Psoas muscle (tissue), 8 donors: ENCODE data around the gene PRUNE2. TPM values are rescaled to one million over a fixed set of nuclear protein-coding genes. Genes with fewer than 3 reads are reported as not detected.

ENCODE experiments used
- ATAC-seq, 4 donors: fragments of 200-7000 bp; cut with Tn5 transposase; one replicate each; pipeline ENCODE4 v1.9.1; 2020; ENCODE audit warnings: moderate library complexity in 3 of 4, mild to moderate bottlenecking in 2 of 4
- DNase-seq, 2 donors: peaks; one replicate each; pipeline ENCODE4 v3.0.0-alpha.2; 2020
- H3K27ac ChIP-seq: fragments of 200-600 bp; one replicate; pipeline ENCODE4 v1.8.0; 2022
- H3K27me3 ChIP-seq, 3 donors: fragments of 200-600 bp in 1 of 3; one replicate each; pipeline versions ENCODE4 v1.6.1 to v1.8.0; 2013 to 2022; ENCODE audit warnings: low read length in 2 of 3, mild to moderate bottlenecking in 2 of 3, moderate library complexity in 1 of 3; ENCODE audit not compliant: insufficient read depth in 3 of 3
- H3K36me3 ChIP-seq, 2 donors: fragments of 200-600 bp in 1 of 2; one replicate each; pipeline versions ENCODE4 v1.6.1 to v1.8.0; 2013 to 2022; ENCODE audit warnings: low read depth in 1 of 2, mild to moderate bottlenecking in 1 of 2, moderate library complexity in 1 of 2; ENCODE audit not compliant: insufficient read depth in 1 of 2
- H3K4me1 ChIP-seq: fragments of 200-600 bp; one replicate; pipeline ENCODE4 v1.8.0; 2022
- H3K4me3 ChIP-seq: fragments of 200-600 bp; one replicate; pipeline ENCODE4 v1.8.0; 2022; ENCODE audit warnings: mild to moderate bottlenecking
- H3K9me3 ChIP-seq: fragments of 200-600 bp; one replicate; pipeline ENCODE4 v1.8.0; 2022
- WGBS, 3 donors: extraction: QIAGEN DNeasy Blood & Tissue Kit; methylation state at CpG; one replicate each; pipeline versions ENCODE4 v1.1.6 to v1.1.7; 2013; 5-methylcytosine and 5-hydroxymethylcytosine counted together
- intact Hi-C, 2 donors: fragments of 100-400 bp; cut with DNase I; formaldehyde crosslinking; loops; one replicate each; pipeline versions ENCODE4 v1.11.0 to v1.14.2; 2022
- polyA plus RNA-seq, 3 donors: library from polyadenylated mRNA; stranded (reverse); fragments of 200-250 nt; gene quantifications; one replicate each; pipeline ENCODE4 v1.2.3, GENCODE V29; 2013
- total RNA-seq, 4 donors: library from RNA; stranded (reverse); fragmentation: NEBNext Ultra II Directional in 2 of 4; extraction: Animal tissue kit (Norgen Biotek cat#: 25700) in 2 of 4; gene quantifications; one replicate each; pipeline versions ENCODE4 v1.2.1 to v1.2.4, GENCODE V29; 2021 to 2023
- TF ChIP-seq, protein P1 (sequence below): fragments of 200-600 bp; IDR thresholded peaks from one replicate; pipeline ENCODE4 v1.8.0; 2022; ENCODE audit warnings: antibody characterized with exemption
- donor health status: healthy with polysubstance abuse.
- donor health status: DM: no; HTN: no; CAD: no; lungs with moderate emphysema.
- donor health status: Bipolar disorder and iron deficiency.
- donor health status: healthy.
- donor health status: DM: yes; HTN: yes; CAD: no.
- donor health status: DM: no; HTN: no; CAD: no.
- donor health status: DM: no; HTN: no; CAD: no.
- donor health status: DM: yes; HTN: yes; CAD: no.

The PRUNE2 gene
- total and polyA plus RNA-seq, 7 donors = 1.2 to 79.9 (median 3.6) TPM

DNA sequence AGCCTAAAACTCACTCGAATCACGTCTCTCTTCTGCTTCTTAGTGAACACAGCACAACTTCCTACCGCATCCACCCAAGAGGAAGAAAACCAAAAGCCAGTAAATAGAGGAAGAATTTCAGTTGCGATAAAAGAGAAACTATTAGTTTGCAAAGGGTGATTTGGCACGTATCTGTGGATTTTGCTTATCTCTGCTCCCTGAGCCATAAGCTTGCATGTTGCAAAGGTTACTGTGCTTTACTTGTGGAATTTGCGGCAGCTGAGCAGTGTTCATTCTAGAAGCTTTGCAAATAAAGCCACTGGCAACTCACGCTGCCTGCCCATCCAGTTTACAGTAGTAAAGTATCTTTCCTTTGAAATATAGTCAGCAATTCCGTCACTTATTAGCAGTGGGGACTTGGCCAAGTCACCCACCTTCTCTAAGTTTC, 290.7 kb downstream of the PRUNE2 start:
- H3K4me1 ChIP-seq = no peaks in the 10 kb centered on the region
- ATAC-seq (no peak), DNase-seq (no peak)
- TF ChIP-seq, protein P1, sequence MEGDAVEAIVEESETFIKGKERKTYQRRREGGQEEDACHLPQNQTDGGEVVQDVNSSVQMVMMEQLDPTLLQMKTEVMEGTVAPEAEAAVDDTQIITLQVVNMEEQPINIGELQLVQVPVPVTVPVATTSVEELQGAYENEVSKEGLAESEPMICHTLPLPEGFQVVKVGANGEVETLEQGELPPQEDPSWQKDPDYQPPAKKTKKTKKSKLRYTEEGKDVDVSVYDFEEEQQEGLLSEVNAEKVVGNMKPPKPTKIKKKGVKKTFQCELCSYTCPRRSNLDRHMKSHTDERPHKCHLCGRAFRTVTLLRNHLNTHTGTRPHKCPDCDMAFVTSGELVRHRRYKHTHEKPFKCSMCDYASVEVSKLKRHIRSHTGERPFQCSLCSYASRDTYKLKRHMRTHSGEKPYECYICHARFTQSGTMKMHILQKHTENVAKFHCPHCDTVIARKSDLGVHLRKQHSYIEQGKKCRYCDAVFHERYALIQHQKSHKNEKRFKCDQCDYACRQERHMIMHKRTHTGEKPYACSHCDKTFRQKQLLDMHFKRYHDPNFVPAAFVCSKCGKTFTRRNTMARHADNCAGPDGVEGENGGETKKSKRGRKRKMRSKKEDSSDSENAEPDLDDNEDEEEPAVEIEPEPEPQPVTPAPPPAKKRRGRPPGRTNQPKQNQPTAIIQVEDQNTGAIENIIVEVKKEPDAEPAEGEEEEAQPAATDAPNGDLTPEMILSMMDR = no peak
- H3K27me3 ChIP-seq = no peaks in the 10 kb centered on the region
- 82 to 85% (median 83%) methylated on average over 8 of the region's 8 CpGs for WGBS, 3 donors
- H3K4me3 ChIP-seq = no peak overlapping the region
- H3K27ac ChIP-seq = no peak overlapping the region
- intact Hi-C loops = no loop called here
- H3K36me3 ChIP-seq = no peaks in the 10 kb centered on the region
- no peaks in the 10 kb centered on the region for H3K9me3 ChIP-seq

DNA sequence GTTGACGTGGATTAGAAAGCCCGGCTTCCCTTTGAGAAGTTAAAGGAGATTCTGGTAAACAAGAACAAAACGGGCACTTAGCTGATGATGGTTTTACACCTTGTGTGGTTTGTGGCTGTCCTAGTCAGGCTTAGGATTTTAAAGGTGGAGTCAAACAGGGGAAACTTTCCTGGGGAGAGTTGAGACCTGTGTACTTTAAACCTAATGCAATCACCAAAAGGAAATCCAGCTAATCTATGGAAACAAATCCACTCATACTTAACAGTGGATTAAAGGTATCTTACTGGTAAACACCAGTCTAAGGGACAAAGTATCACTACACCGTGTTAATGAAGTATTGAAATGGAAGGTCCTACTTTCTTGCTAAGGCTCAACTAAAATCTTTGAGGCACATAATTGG, 291.9 kb downstream of the PRUNE2 start:
- no peak overlapping the region for H3K27ac ChIP-seq
- ATAC-seq = no peak
- H3K4me3 ChIP-seq = no peak overlapping the region
- H3K4me1 ChIP-seq = no peaks in the 10 kb centered on the region
- WGBS, 3 donors = 92 to 99% (median 94%) methylated on average over 4 of the region's 4 CpGs
- intact Hi-C loops = no loop called here
- no peaks in the 10 kb centered on the region for H3K9me3 ChIP-seq
- no peaks in the 10 kb centered on the region for H3K36me3 ChIP-seq
- no peak for DNase-seq
- no peaks in the 10 kb centered on the region for H3K27me3 ChIP-seq
- TF ChIP-seq, protein P1 = no peak

DNA sequence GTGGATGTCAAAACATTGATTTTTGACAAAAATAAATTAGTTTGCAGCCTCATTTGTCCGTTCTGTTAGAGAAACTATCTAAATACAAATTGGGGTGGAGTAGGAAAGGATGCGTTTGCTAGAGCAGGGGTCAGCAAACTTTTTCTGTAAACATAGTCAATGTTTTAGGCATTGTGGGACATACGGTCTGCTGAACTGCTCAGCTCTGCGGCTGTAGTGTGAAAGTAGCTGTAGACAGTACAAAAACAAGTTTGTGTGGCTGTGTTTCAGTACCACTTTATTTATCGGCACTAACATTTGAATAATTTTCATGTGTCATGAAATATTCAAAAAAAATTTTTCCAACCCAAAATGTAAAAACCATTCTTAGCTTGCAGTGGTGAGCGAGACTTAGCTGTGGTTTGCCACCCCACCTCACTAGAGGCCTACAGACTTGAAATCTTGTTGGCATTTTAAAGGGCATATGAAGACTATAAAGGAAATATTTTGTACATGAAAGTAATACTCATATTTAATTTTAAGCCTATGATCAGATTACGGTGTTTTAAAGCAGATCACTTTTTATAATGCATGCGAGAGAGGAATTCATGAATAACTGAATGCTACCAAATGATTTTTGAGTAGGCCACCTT, 292.6 kb downstream of the PRUNE2 start:
- Histone ChIP-seq H3K9me3 (no peaks in the 10 kb centered on the region), H3K36me3 (no peaks in the 10 kb centered on the region), H3K27ac (no peak overlapping the region), H3K27me3 (no peaks in the 10 kb centered on the region), H3K4me1 (no peaks in the 10 kb centered on the region), H3K4me3 (no peak overlapping the region)
- ATAC-seq (no peak), DNase-seq (no peak)
- intact Hi-C loops = no loop called here
- 94 to 95% (median 95%) methylated on average over 8 of the region's 8 CpGs for WGBS, 3 donors
- TF ChIP-seq, protein P1 = no peak

DNA sequence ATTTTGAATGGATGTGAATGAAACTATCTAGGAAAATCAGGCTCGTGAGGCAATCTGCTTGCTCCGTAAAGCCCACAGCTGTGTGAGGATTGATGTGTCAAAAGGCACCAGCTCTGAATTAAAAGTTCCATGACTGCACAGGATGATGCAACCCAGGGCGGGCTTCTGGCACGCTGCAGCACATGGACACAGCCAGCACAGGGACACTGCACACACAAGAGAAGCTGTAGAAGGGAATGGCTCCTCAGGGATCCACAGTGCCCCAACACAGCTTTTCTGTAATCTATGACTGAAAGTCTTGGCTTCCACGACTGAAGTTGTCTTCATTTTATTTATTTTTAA, 295.9 kb downstream of the PRUNE2 start:
- Histone ChIP-seq H3K4me3 (no peak overlapping the region), H3K27ac (no peak overlapping the region), H3K4me1 (no peaks in the 10 kb centered on the region), H3K27me3 (no peaks in the 10 kb centered on the region), H3K36me3 (no peaks in the 10 kb centered on the region), H3K9me3 (no peaks in the 10 kb centered on the region)
- ATAC-seq = peak; percentile 28 to 85 (median 78)
- WGBS, 3 donors = 17 to 26% (median 19%) methylated on average over 5 of the region's 5 CpGs
- peak; percentile 82 to 85 for DNase-seq
- intact Hi-C loops = no loop called here
- TF ChIP-seq, protein P1 = no peak
